ENCODE measurements around the gene NLRP1. TPM values are rescaled to one million over a fixed set of nuclear protein-coding genes. Genes with fewer than 3 reads are reported as not detected.

NLRP1 gene
- total and polyA plus RNA-seq, 9 of the 15 experiments (the other 6 are each of a cell fraction or from before 2014, with no cell fraction given) = 4.0 to 69.4 (median 27.7) TPM

DNA sequence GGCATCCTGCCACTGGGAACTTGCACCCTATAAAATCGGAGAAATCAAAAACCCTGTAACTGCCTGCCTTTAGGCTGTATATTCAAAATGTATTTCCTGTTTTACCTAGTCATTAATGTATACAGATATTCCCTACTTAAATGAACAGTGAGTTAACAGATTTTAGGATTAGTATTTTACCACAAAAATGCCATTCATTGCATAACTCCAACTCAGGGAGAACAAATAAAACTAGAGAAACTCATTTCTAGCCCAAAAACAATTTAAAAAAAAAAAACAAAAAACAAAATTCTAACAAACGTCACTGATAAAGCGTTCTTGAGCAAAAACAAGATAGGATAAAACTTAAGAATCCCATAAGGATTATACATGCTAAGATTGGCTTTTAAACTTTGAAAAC lies 111.8 kb downstream of the NLRP1 start:
- Histone ChIP-seq H4K20me1 (replicated peaks; ENCODE audit: control insufficient read depth, insufficient read depth, low read length) (no peaks in the 10 kb centered on the region), H3K36me3 (ENCODE audit: control insufficient read depth, insufficient read depth, low read length) (peaks cover 34% of the 10 kb centered on the region; the same call in 2 of the 3 replicates), H3K9ac (ENCODE audit: insufficient read depth in 1 of 2, low read depth in 2 of 2, low read length in 2 of 2) (no peak overlapping the region), H3K9me1 (ENCODE audit: control insufficient read depth, insufficient read depth, low read length) (no peaks in the 10 kb centered on the region), H3K27me3 (ENCODE audit: control insufficient read depth in 2 of 2, insufficient read depth in 2 of 2, low read length in 2 of 2) (no peaks in the 10 kb centered on the region), H3K4me2 (ENCODE audit: insufficient read depth, low read length) (no peak overlapping the region), H3K9me3 (replicated peaks; ENCODE audit: control insufficient read depth, insufficient read depth, low read depth, low read length) (no peaks in the 10 kb centered on the region), H3K4me1 (replicated peaks in 1 of 2; ENCODE audit: control insufficient read depth in 2 of 2, insufficient read depth in 2 of 2, low read length in 2 of 2) (peaks cover 0 to 2% of the 10 kb centered on the region in 2 experiments; a peak in 1 of 5 replicates), H2AFZ (ENCODE audit: low read depth, low read length) (no peak overlapping the region), H3K79me2 (ENCODE audit: control insufficient read depth, insufficient read depth, low read length) (peaks cover 13% of the 10 kb centered on the region), H3K4me3 (no peak overlapping the region), H3K27ac (ENCODE audit: extremely low read depth, low read depth, low read length) (no peak overlapping the region)
- 77% methylated on average over 3 of the region's 3 CpGs for WGBS (ENCODE audit: insufficient coverage, low coverage, missing lambda C conversion rate)
- intact Hi-C loops (cut with micrococcal nuclease) = no loop called here
- ATAC-seq (no peak), FAIRE-seq (no peak), DNase-seq (ENCODE audit: extremely low read depth in 1 of 4, low spot score in 3 of 4) (no peak)
- in situ Hi-C loops (cut with MboI) = no loop called here
- BruUV-seq (replicated peaks) = no TSS peak
- ChIA-PET POLR2A (no interaction called here), CTCF (ENCODE audit: low intra/inter-chr PET ratio) (no interaction called here)
- TF ChIP-seq, protein P1, sequence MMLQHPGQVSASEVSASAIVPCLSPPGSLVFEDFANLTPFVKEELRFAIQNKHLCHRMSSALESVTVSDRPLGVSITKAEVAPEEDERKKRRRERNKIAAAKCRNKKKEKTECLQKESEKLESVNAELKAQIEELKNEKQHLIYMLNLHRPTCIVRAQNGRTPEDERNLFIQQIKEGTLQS (IDR thresholded peaks at IDR 0.05) = no peak
- TF ChIP-seq, protein P1 (CRISPR knock-in tag; conservative IDR thresholded peaks at IDR 0.05) = no peak
- TF ChIP-seq MLLT1 (IDR thresholded peaks at IDR 0.05) = no peak
- no peak for TF ChIP-seq NELFE (IDR thresholded peaks at IDR 0.05; ENCODE audit: insufficient read depth, insufficient read length)
- no peak for TF ChIP-seq ZNF592 (IDR thresholded peaks at IDR 0.05)
- no peak for TF ChIP-seq PTBP1 (IDR thresholded peaks at IDR 0.05; ENCODE audit: low read depth, low read length)
- TF ChIP-seq TSHZ1 (CRISPR knock-in tag; IDR thresholded peaks at IDR 0.05) = no peak
- TF ChIP-seq ZNF778 (CRISPR knock-in tag; IDR thresholded peaks at IDR 0.05) = no peak
- TF ChIP-seq MTA2 (IDR thresholded peaks at IDR 0.05; ENCODE audit: low read depth) = no peak
- TF ChIP-seq SRF (CRISPR knock-in tag; IDR thresholded peaks at IDR 0.05) = no peak
- TF ChIP-seq STAT5B (CRISPR knock-in tag; IDR thresholded peaks at IDR 0.05) = no peak
- no peak for TF ChIP-seq SMARCA5 (IDR thresholded peaks at IDR 0.05)

All from K562 (cell line).